ENCODE data around the gene MARVELD2. TPM values are rescaled to one million over a fixed set of nuclear protein-coding genes. Genes with fewer than 3 reads are reported as not detected.

MARVELD2 gene
- total and polyA plus RNA-seq, 2 of the 13 experiments (the other 11 are each of a cell fraction or from before 2014, with no cell fraction given) = 11.1 to 15.4 TPM

DNA sequence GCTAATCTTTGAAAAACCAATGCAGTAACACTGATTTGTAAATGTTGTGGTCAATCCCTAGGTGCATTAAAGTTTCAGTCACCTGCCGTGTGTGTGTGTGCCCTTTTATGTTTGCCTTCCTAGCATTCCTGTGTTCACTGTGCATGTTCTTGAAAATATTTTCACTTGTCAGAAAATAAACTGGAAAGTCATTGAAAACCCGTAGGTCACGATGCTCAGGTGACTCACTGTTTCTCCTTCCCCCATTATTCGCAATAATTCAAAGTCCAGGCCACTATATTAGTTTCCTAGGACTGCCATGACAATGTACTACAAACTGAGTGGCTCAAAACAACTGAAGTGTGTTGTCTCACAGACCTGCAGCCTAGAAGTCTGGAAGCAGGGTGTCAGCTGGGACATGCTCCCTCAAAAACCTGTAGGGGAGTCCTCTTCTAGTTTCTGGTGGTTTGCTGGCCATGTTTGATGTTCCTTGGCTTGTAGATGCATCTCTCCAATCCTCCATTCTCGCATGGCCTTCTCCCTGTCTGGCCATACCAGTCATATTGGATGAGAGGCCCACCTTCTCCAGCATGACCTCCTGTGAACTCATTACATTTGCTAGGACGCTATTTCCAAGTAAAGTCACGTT is 29.3 kb downstream of the MARVELD2 start (continued):
- TF ChIP-seq ELK4 (CRISPR knock-in tag; IDR thresholded peaks at IDR 0.05; ENCODE audit: borderline replicate concordance) = no peak
- TF ChIP-seq KMT2A (CRISPR knock-in tag; IDR thresholded peaks at IDR 0.05) = no peak
- peak; percentile 85 for TF ChIP-seq FOSL1 (CRISPR knock-in tag; IDR thresholded peaks at IDR 0.05; ENCODE audit: borderline replicate concordance)
- TF ChIP-seq REPIN1 (CRISPR knock-in tag; IDR thresholded peaks at IDR 0.05; ENCODE audit: borderline replicate concordance, low read depth) = no peak
- peak; percentile 65 for TF ChIP-seq TARDBP (CRISPR knock-in tag; IDR thresholded peaks at IDR 0.05)
- TF ChIP-seq FLYWCH1 (CRISPR knock-in tag; IDR thresholded peaks at IDR 0.05) = no peak
- peak; percentile 91 for TF ChIP-seq ASH2L (IDR thresholded peaks at IDR 0.05; ENCODE audit: insufficient read length, low read depth, low read length)
- no peak for TF ChIP-seq ZNF451 (CRISPR knock-in tag; IDR thresholded peaks at IDR 0.05)
- TF ChIP-seq KDM5A (IDR thresholded peaks at IDR 0.05; ENCODE audit: borderline replicate concordance, low read length) = no peak
- no peak for TF ChIP-seq ONECUT2 (CRISPR knock-in tag; IDR thresholded peaks at IDR 0.05)
- TF ChIP-seq RBM39 (IDR thresholded peaks at IDR 0.05; ENCODE audit: low read depth, low read length, poor library complexity, severe bottlenecking) = no peak
- no peak for TF ChIP-seq ZNF75D (CRISPR knock-in tag; IDR thresholded peaks at IDR 0.05; ENCODE audit: borderline replicate concordance)
- no peak for TF ChIP-seq HNF1A (IDR thresholded peaks at IDR 0.05; ENCODE audit: low read depth)
- TF ChIP-seq HNF1A (CRISPR knock-in tag; IDR thresholded peaks at IDR 0.05; ENCODE audit: borderline replicate concordance) = no peak

Data from HepG2 (cell line).